SIG-M5 treated with dmso at 0.1 percent for 504 hours (cell line): ENCODE results near the gene TYMS.

Source experiments
- DNase-seq: peaks from one replicate; lab custom pipeline; 2025; ENCODE audit not compliant: unreplicated experiment; lab: John Stamatoyannopoulos, UW

Gene TYMS

GRCh38 chr18:657311-658000 is at the start of gene TYMS:
Gene TYMS (plus strand): TSS chr18:657653. CDS start chr18:657743, 90 bp downstream.
- DNase-seq = peak; percentile 84

- DNase-seq = no peak
Measured at GRCh38 chr18:607930-608329, 49.5 kb upstream of the TYMS start.

GRCh38 chr18:610214-610928 is 47.1 kb upstream of the TYMS start:
- no peak for DNase-seq

GRCh38 chr18:612156-612555 is 45.3 kb upstream of the TYMS start:
- no peak for DNase-seq

- no peak for DNase-seq
Measured at GRCh38 chr18:614193-614592, 43.3 kb upstream of the TYMS start.

GRCh38 chr18:615092-615521 is 42.3 kb upstream of the TYMS start:
- DNase-seq = peak; percentile 24

GRCh38 chr18:615773-616172 is 41.7 kb upstream of the TYMS start:
- DNase-seq = no peak

GRCh38 chr18:616380-616995 is 41.0 kb upstream of the TYMS start:
- DNase-seq = peak; percentile 46

- no peak for DNase-seq
Measured at GRCh38 chr18:617970-618504, 39.4 kb upstream of the TYMS start.

- DNase-seq = no peak
Measured at GRCh38 chr18:618618-619017, 38.8 kb upstream of the TYMS start.

GRCh38 chr18:621291-622043 is 36.0 kb upstream of the TYMS start:
- no peak for DNase-seq

- DNase-seq = no peak
Measured at GRCh38 chr18:622289-622688, 35.2 kb upstream of the TYMS start.

GRCh38 chr18:623761-624620 is 33.5 kb upstream of the TYMS start:
- DNase-seq = peak; percentile 50

GRCh38 chr18:627231-627630 is 30.2 kb upstream of the TYMS start:
- DNase-seq = no peak

GRCh38 chr18:629269-630150 is 27.9 kb upstream of the TYMS start:
- DNase-seq = no peak

GRCh38 chr18:631560-631959 is 25.9 kb upstream of the TYMS start:
- DNase-seq = no peak

GRCh38 chr18:634551-635045 is 22.9 kb upstream of the TYMS start:
- no peak for DNase-seq

GRCh38 chr18:635171-635570 is 22.3 kb upstream of the TYMS start:
- no peak for DNase-seq

- DNase-seq = no peak
Measured at GRCh38 chr18:641224-641623, 16.2 kb upstream of the TYMS start.
